ENCODE data around the gene ZRANB1. TPM values are rescaled to one million over a fixed set of nuclear protein-coding genes. Genes with fewer than 3 reads are reported as not detected.

ZRANB1 gene
- total RNA-seq, 2 donors from 2014 or later, result 26.0 to 26.9 TPM

DNA sequence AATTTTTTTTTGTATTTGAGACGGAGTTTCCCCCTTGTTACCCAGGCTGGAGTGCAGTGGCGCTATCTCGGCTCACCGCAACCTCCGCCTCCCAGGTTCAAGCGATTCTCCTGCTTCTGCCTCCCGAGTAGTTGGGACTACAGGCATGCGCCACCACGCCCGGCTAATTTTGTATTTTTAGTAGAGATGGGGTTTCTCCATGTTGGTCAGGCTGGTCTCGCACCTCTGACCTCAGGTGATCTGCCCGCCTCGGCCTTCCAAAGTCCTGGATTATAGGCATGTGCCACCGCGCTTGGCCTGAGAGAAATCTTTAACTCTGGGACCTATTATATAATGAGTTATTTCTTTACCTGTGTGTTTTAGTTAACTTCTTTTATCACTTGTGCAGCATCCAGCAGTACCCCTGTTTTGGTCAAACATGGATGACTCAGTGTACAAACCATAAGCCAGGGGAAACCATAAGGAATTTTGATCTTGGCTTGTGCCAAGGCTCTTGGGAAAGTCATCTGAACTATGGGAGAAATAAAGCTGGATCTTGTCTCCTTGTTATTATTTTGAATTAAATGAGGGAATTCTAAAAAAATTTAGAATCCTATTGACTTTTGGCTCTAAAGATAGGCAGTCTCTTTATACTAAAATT, 23.6 kb upstream of the ZRANB1 start:
- no peaks in the 10 kb centered on the region for H3K27me3 Mint-ChIP-seq (ENCODE audit: insufficient read depth)
- Histone ChIP-seq H3K27me3 (ENCODE audit: control insufficient read depth, insufficient read depth, low read length, poor library complexity, severe bottlenecking) (no peaks in the 10 kb centered on the region), H3K4me1 (ENCODE audit: control insufficient read depth, insufficient read depth, low read length) (no peaks in the 10 kb centered on the region), H3K4me3 (ENCODE audit: low read length) (peak overlapping the region; percentile 99), H3K27ac (ENCODE audit: low read depth, low read length) (peak overlapping the region; percentile 78), H3K36me3 (ENCODE audit: control insufficient read depth, insufficient read depth, low read length) (peaks cover 8% of the 10 kb centered on the region), H3K9ac (ENCODE audit: extremely low read depth, low read length, poor library complexity, severe bottlenecking) (peak overlapping the region; percentile 96), H3K9me3 (ENCODE audit: control insufficient read depth, low read length) (no peaks in the 10 kb centered on the region)
- peak overlapping the region; percentile 98 for H3K4me3 Mint-ChIP-seq
- peaks cover 15% of the 10 kb centered on the region for H3K36me3 Mint-ChIP-seq (ENCODE audit: low read depth)
- TF ChIP-seq, protein P1, sequence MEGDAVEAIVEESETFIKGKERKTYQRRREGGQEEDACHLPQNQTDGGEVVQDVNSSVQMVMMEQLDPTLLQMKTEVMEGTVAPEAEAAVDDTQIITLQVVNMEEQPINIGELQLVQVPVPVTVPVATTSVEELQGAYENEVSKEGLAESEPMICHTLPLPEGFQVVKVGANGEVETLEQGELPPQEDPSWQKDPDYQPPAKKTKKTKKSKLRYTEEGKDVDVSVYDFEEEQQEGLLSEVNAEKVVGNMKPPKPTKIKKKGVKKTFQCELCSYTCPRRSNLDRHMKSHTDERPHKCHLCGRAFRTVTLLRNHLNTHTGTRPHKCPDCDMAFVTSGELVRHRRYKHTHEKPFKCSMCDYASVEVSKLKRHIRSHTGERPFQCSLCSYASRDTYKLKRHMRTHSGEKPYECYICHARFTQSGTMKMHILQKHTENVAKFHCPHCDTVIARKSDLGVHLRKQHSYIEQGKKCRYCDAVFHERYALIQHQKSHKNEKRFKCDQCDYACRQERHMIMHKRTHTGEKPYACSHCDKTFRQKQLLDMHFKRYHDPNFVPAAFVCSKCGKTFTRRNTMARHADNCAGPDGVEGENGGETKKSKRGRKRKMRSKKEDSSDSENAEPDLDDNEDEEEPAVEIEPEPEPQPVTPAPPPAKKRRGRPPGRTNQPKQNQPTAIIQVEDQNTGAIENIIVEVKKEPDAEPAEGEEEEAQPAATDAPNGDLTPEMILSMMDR (conservative IDR thresholded peaks at IDR 0.05), result no peak
- no peak for DNase-seq
- 27% methylated on average over 12 of the region's 15 CpGs; no CpG with 5 or more reads in 1 of the 2 experiments for WGBS, 2 experiments (ENCODE audit: insufficient coverage in 1 of 2, insufficient read length in 1 of 2)
- peak overlapping the region; percentile 99 for H3K27ac Mint-ChIP-seq
- H3K9me3 Mint-ChIP-seq, result no peaks in the 10 kb centered on the region
- peaks cover 9% of the 10 kb centered on the region for H3K4me1 Mint-ChIP-seq

DNA sequence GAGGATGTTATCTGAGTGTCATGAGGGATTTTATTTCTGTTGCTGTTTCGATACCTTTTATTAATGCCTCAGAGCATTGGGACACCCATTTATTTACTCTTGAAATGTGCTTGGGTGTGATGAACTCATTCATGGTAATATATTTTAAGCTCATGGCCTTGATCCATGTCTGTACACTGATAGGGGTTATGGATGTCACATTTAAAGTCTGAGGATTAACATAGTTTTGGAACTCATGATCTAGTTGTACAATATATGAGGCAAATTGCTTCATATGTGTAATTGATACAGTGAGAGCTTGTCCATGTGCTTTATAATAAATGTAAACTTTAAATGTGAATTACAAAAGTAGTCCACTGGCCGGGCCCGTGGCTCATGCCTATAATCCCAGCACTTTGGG, 23.0 kb upstream of the ZRANB1 start:
- peak overlapping the region; percentile 99 for H3K27ac Mint-ChIP-seq
- WGBS, 2 experiments (ENCODE audit: insufficient coverage in 1 of 2, insufficient read length in 1 of 2), result 97% methylated on average over 3 of the region's 3 CpGs; no CpG with 5 or more reads in 1 of the 2 experiments
- H3K4me3 ChIP-seq (ENCODE audit: low read length), result peak overlapping the region; percentile 99

DNA sequence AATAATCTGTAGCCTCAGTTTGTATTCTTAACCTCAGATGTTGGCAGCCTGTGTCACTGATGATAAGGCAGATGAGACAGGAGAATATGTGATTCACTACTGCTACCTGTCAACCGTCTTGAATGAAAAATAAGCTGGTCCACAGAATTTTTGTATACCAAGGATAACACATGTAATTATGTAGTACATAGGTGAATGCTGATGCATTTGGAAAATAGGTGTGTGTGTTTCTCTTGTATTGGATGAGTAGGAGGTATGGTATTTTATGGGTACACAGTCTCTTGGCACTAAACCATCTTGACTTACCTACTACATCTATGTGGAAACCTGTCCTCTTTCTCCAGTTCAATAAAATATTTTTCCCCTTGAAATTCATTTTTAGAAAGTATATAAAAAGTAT, 20.7 kb upstream of the ZRANB1 start:
- no peak overlapping the region for H3K4me3 Mint-ChIP-seq
- no peak overlapping the region for H3K9ac ChIP-seq (ENCODE audit: extremely low read depth, low read length, poor library complexity, severe bottlenecking)
- peaks cover 9% of the 10 kb centered on the region for H3K4me1 Mint-ChIP-seq
- H3K27me3 ChIP-seq (ENCODE audit: control insufficient read depth, insufficient read depth, low read length, poor library complexity, severe bottlenecking), result no peaks in the 10 kb centered on the region
- H3K36me3 ChIP-seq (ENCODE audit: control insufficient read depth, insufficient read depth, low read length), result peaks cover 9% of the 10 kb centered on the region
- H3K27ac ChIP-seq (ENCODE audit: low read depth, low read length), result no peak overlapping the region
- no peak for DNase-seq
- no peak overlapping the region for H3K4me3 ChIP-seq (ENCODE audit: low read length)
- WGBS, 2 experiments (ENCODE audit: insufficient coverage in 1 of 2, insufficient read length in 1 of 2), result 86 to 100% methylated on average over 1 of the region's 1 CpG
- H3K4me1 ChIP-seq (ENCODE audit: control insufficient read depth, insufficient read depth, low read length), result no peaks in the 10 kb centered on the region
- peaks cover 2% of the 10 kb centered on the region for H3K9me3 Mint-ChIP-seq
- H3K27me3 Mint-ChIP-seq (ENCODE audit: insufficient read depth), result no peaks in the 10 kb centered on the region
- H3K36me3 Mint-ChIP-seq (ENCODE audit: low read depth), result peaks cover 19% of the 10 kb centered on the region
- TF ChIP-seq, protein P1 (conservative IDR thresholded peaks at IDR 0.05), result no peak
- H3K27ac Mint-ChIP-seq, result no peak overlapping the region
- H3K9me3 ChIP-seq (ENCODE audit: control insufficient read depth, low read length), result no peaks in the 10 kb centered on the region

More for the DNA sequence above, 23.0 kb upstream of the ZRANB1 start:
- Mint-ChIP-seq H3K9me3 (peaks cover 2% of the 10 kb centered on the region), H3K36me3 (ENCODE audit: low read depth) (peaks cover 19% of the 10 kb centered on the region), H3K4me1 (peaks cover 9% of the 10 kb centered on the region), H3K27me3 (ENCODE audit: insufficient read depth) (no peaks in the 10 kb centered on the region), H3K4me3 (peak overlapping the region; percentile 98)
- Histone ChIP-seq H3K27ac (ENCODE audit: low read depth, low read length) (no peak overlapping the region), H3K36me3 (ENCODE audit: control insufficient read depth, insufficient read depth, low read length) (peaks cover 8% of the 10 kb centered on the region), H3K9ac (ENCODE audit: extremely low read depth, low read length, poor library complexity, severe bottlenecking) (peak overlapping the region; percentile 4), H3K4me1 (ENCODE audit: control insufficient read depth, insufficient read depth, low read length) (no peaks in the 10 kb centered on the region), H3K27me3 (ENCODE audit: control insufficient read depth, insufficient read depth, low read length, poor library complexity, severe bottlenecking) (no peaks in the 10 kb centered on the region), H3K9me3 (ENCODE audit: control insufficient read depth, low read length) (no peaks in the 10 kb centered on the region)
- DNase-seq, result no peak
- TF ChIP-seq, protein P1 (conservative IDR thresholded peaks at IDR 0.05), result no peak
